Activated CD8-positive, alpha-beta memory T cell treated with anti-CD3 and anti-CD28 coated beads, Interleukin-2, amount 50 U/mL, for 48 hours (primary cell): ENCODE results near the gene FBXO41.
A peak's percentile ranks its signal among the peaks of the same experiment; 100 is the strongest.
"Not testable (repeated sequence)": the region's sequence is repeated elsewhere in the genome, so short reads cannot be mapped to it uniquely, and the experiment has no call there.

Experiments
- DNase-seq: peaks from one replicate; pipeline ENCODE4 v3.0.0-alpha.2; 2020

FBXO41 gene

GRCh38 chr2:73289304-73289703 lies 5.0 kb upstream of the FBXO41 start:
- DNase-seq = no peak

- DNase-seq = no peak
These were observed 1.9 kb upstream of the FBXO41 start for GRCh38 chr2:73286134-73286655.

GRCh38 chr2:73285159-73285739 lies 971 bp upstream of the FBXO41 start:
- peak; percentile 74 for DNase-seq

- DNase-seq = peak; percentile 71
These were observed 558 bp downstream of the FBXO41 start for GRCh38 chr2:73283545-73284295.

GRCh38 chr2:73282924-73283544 lies 1.2 kb downstream of the FBXO41 start:
- no peak for DNase-seq

GRCh38 chr2:73281244-73281643 lies 3.0 kb downstream of the FBXO41 start:
- DNase-seq = no peak

- DNase-seq = no peak
These were observed 4.4 kb downstream of the FBXO41 start for GRCh38 chr2:73279852-73280251.

- DNase-seq = no peak
These were observed 12.0 kb downstream of the FBXO41 start for GRCh38 chr2:73272270-73272669.

- DNase-seq = no peak
These were observed 14.4 kb downstream of the FBXO41 start for GRCh38 chr2:73269686-73270465.

- peak; percentile 80 for DNase-seq
These were observed 15.2 kb downstream of the FBXO41 start for GRCh38 chr2:73268830-73269685.

- no peak for DNase-seq
These were observed 15.9 kb downstream of the FBXO41 start for GRCh38 chr2:73268366-73268829.

GRCh38 chr2:73267008-73267407 lies 17.3 kb downstream of the FBXO41 start:
- DNase-seq = no peak

- DNase-seq = no peak
These were observed 18.0 kb downstream of the FBXO41 start for GRCh38 chr2:73266061-73266901.

- no peak for DNase-seq
These were observed 18.8 kb downstream of the FBXO41 start for GRCh38 chr2:73265298-73266060.

GRCh38 chr2:73264783-73265182 lies 19.5 kb downstream of the FBXO41 start:
- DNase-seq = no peak

GRCh38 chr2:73264332-73264606 lies 20.0 kb downstream of the FBXO41 start:
- no peak for DNase-seq

- DNase-seq = no peak
These were observed 20.5 kb downstream of the FBXO41 start for GRCh38 chr2:73263540-73264331.

- DNase-seq = not testable (repeated sequence)
These were observed 21.4 kb downstream of the FBXO41 start for GRCh38 chr2:73262691-73263429.

GRCh38 chr2:73262108-73262651 lies 22.1 kb downstream of the FBXO41 start:
- DNase-seq = no peak
